ENCODE measurements around the gene LCN2. TPM values are rescaled to one million over a fixed set of nuclear protein-coding genes. Genes with fewer than 3 reads are reported as not detected.

The LCN2 gene
- total and polyA plus RNA-seq, 9 of the 15 experiments (the other 6 are each of a cell fraction or from before 2014, with no cell fraction given): 0.10 to 1.2 (median 0.44) TPM; not detected in 1

DNA sequence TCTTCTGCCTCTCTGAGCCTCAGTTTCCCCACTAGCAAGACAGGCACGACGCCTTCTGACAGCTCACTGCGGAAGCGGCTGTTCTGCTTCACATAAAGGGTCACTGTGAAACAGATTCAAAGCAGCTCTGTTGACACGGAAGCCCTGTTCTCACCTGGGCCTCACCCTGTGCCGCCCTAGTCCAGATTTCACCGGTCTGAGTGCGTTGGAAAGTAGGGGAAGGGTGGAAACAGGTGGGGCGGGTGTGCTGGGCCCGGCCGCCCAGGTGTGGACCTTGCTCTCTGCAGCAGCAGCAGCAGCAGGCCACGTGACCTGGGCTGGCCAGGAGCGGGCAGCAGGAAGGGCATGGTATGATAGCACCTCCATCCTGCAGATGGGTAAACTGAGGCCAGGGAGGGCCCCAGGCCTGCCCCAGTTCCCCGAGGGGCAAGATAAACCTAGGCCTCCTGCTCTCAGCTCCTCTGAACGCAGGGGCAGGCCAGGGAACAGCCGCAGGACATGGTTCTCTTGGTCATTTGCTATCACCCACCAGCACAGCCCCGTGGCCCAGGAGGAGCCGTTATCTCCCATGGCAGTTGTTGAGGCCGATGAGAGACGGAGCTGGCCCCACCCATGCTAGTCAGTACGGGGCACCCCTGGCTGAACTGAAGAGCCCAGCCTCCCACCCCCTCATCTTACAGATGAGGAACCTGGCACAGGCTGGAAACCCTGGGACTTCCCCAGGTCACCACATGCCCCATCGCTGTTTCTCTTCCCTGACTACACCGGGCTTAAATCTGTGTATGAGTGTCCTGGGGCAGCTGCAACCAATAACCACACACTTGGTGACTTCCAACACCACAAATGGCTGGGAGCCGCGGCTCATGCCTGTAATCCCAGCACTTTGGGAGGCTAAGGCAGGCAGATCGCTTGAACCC lies 33.8 kb upstream of the LCN2 start (continued):
- TF ChIP-seq, protein P1, sequence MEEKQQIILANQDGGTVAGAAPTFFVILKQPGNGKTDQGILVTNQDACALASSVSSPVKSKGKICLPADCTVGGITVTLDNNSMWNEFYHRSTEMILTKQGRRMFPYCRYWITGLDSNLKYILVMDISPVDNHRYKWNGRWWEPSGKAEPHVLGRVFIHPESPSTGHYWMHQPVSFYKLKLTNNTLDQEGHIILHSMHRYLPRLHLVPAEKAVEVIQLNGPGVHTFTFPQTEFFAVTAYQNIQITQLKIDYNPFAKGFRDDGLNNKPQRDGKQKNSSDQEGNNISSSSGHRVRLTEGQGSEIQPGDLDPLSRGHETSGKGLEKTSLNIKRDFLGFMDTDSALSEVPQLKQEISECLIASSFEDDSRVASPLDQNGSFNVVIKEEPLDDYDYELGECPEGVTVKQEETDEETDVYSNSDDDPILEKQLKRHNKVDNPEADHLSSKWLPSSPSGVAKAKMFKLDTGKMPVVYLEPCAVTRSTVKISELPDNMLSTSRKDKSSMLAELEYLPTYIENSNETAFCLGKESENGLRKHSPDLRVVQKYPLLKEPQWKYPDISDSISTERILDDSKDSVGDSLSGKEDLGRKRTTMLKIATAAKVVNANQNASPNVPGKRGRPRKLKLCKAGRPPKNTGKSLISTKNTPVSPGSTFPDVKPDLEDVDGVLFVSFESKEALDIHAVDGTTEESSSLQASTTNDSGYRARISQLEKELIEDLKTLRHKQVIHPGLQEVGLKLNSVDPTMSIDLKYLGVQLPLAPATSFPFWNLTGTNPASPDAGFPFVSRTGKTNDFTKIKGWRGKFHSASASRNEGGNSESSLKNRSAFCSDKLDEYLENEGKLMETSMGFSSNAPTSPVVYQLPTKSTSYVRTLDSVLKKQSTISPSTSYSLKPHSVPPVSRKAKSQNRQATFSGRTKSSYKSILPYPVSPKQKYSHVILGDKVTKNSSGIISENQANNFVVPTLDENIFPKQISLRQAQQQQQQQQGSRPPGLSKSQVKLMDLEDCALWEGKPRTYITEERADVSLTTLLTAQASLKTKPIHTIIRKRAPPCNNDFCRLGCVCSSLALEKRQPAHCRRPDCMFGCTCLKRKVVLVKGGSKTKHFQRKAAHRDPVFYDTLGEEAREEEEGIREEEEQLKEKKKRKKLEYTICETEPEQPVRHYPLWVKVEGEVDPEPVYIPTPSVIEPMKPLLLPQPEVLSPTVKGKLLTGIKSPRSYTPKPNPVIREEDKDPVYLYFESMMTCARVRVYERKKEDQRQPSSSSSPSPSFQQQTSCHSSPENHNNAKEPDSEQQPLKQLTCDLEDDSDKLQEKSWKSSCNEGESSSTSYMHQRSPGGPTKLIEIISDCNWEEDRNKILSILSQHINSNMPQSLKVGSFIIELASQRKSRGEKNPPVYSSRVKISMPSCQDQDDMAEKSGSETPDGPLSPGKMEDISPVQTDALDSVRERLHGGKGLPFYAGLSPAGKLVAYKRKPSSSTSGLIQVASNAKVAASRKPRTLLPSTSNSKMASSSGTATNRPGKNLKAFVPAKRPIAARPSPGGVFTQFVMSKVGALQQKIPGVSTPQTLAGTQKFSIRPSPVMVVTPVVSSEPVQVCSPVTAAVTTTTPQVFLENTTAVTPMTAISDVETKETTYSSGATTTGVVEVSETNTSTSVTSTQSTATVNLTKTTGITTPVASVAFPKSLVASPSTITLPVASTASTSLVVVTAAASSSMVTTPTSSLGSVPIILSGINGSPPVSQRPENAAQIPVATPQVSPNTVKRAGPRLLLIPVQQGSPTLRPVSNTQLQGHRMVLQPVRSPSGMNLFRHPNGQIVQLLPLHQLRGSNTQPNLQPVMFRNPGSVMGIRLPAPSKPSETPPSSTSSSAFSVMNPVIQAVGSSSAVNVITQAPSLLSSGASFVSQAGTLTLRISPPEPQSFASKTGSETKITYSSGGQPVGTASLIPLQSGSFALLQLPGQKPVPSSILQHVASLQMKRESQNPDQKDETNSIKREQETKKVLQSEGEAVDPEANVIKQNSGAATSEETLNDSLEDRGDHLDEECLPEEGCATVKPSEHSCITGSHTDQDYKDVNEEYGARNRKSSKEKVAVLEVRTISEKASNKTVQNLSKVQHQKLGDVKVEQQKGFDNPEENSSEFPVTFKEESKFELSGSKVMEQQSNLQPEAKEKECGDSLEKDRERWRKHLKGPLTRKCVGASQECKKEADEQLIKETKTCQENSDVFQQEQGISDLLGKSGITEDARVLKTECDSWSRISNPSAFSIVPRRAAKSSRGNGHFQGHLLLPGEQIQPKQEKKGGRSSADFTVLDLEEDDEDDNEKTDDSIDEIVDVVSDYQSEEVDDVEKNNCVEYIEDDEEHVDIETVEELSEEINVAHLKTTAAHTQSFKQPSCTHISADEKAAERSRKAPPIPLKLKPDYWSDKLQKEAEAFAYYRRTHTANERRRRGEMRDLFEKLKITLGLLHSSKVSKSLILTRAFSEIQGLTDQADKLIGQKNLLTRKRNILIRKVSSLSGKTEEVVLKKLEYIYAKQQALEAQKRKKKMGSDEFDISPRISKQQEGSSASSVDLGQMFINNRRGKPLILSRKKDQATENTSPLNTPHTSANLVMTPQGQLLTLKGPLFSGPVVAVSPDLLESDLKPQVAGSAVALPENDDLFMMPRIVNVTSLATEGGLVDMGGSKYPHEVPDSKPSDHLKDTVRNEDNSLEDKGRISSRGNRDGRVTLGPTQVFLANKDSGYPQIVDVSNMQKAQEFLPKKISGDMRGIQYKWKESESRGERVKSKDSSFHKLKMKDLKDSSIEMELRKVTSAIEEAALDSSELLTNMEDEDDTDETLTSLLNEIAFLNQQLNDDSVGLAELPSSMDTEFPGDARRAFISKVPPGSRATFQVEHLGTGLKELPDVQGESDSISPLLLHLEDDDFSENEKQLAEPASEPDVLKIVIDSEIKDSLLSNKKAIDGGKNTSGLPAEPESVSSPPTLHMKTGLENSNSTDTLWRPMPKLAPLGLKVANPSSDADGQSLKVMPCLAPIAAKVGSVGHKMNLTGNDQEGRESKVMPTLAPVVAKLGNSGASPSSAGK (IDR thresholded peaks at IDR 0.05): peak; percentile 55; the same call in 1 of the 2 replicates
- TF ChIP-seq NCOA4 (IDR thresholded peaks at IDR 0.05; ENCODE audit: partially characterized antibody) (no peak), ZNF76 (CRISPR knock-in tag; IDR thresholded peaks at IDR 0.05; ENCODE audit: borderline replicate concordance) (0 out of 2 replicates have a peak, but pooled peaks have one; percentile 22), KHSRP (IDR thresholded peaks at IDR 0.05) (no peak), SMC3 (conservative IDR thresholded peaks at IDR 0.05; ENCODE audit: insufficient read depth, low read depth, low read length) (0 out of 2 replicates have a peak, but pooled peaks have one; percentile 18), ESRRA (IDR thresholded peaks at IDR 0.05; ENCODE audit: borderline replicate concordance, low read depth) (0 out of 2 replicates have a peak, but pooled peaks have one; percentile 19), CBFA2T3 (IDR thresholded peaks at IDR 0.05) (peak; percentile 98), ZNF431 (CRISPR knock-in tag; IDR thresholded peaks at IDR 0.05) (0 out of 2 replicates have a peak, but pooled peaks have one; percentile 49), NONO (IDR thresholded peaks at IDR 0.05; ENCODE audit: low read depth in 2 of 2, low read length in 1 of 2) (peak in 1 of 2 experiments; percentile 87; a peak in 2 of 4 replicates)
- TF ChIP-seq, protein P2, sequence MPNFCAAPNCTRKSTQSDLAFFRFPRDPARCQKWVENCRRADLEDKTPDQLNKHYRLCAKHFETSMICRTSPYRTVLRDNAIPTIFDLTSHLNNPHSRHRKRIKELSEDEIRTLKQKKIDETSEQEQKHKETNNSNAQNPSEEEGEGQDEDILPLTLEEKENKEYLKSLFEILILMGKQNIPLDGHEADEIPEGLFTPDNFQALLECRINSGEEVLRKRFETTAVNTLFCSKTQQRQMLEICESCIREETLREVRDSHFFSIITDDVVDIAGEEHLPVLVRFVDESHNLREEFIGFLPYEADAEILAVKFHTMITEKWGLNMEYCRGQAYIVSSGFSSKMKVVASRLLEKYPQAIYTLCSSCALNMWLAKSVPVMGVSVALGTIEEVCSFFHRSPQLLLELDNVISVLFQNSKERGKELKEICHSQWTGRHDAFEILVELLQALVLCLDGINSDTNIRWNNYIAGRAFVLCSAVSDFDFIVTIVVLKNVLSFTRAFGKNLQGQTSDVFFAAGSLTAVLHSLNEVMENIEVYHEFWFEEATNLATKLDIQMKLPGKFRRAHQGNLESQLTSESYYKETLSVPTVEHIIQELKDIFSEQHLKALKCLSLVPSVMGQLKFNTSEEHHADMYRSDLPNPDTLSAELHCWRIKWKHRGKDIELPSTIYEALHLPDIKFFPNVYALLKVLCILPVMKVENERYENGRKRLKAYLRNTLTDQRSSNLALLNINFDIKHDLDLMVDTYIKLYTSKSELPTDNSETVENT (CRISPR knock-in tag; IDR thresholded peaks at IDR 0.05): no peak
- TF ChIP-seq, protein P3, sequence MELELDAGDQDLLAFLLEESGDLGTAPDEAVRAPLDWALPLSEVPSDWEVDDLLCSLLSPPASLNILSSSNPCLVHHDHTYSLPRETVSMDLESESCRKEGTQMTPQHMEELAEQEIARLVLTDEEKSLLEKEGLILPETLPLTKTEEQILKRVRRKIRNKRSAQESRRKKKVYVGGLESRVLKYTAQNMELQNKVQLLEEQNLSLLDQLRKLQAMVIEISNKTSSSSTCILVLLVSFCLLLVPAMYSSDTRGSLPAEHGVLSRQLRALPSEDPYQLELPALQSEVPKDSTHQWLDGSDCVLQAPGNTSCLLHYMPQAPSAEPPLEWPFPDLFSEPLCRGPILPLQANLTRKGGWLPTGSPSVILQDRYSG (tag; conservative IDR thresholded peaks at IDR 0.05; ENCODE audit: low read depth): peak; percentile 70
